K562 (cell line): ENCODE data around the gene MACROD2. TPM values are rescaled to one million over a fixed set of nuclear protein-coding genes. Genes with fewer than 3 reads are reported as not detected.

Experiments
- ATAC-seq: fragments of 200-7000 bp; cut with Tn5 transposase; 3 replicates; pipeline ENCODE4 v1.9.1; 2020; ENCODE audit warnings: moderate library complexity
- BruUV-seq: library from RNA; stranded (reverse); fragments of 400-500 nt; replicated peaks from 2 replicates; lab custom pipeline; 2021; lab: Mats Ljungman, UMichigan
- CTCF ChIA-PET: fragments of 300-600 bp; formaldehyde crosslinking; extraction: SDS; loops from one replicate; lab custom pipeline; 2021; ENCODE audit warnings: low intra/inter-chr PET ratio; lab: Yijun Ruan, JAX
- POLR2A ChIA-PET: fragments of 300-600, 350-650 bp; sonication (Branson Sonifier 250); formaldehyde crosslinking; extraction: SDS; loops from one replicate; lab custom pipeline; 2021; ENCODE audit warnings: antibody characterized with exemption, inconsistent platforms; lab: Yijun Ruan, JAX
- DNase-seq, 4 experiments: peaks; one replicate each; pipeline versions ENCODE4 v3.0.0 to v3.0.0-alpha.2; 2011 to 2018; ENCODE audit warnings: low spot score in 3 of 4, mixed read lengths in 3 of 4; ENCODE audit errors: extremely low read depth in 1 of 4
- FAIRE-seq: peaks from 2 replicates; lab custom pipeline; 2011; peaks lifted over from hg19 to GRCh38; lab: Jason Lieb, UNC
- H2AFZ ChIP-seq: 2 replicates; pipeline ENCODE4 v1.6.0; 2011; ENCODE audit warnings: low read depth, low read length, control low read depth, inconsistent platforms
- H3K27ac ChIP-seq: fragments of 200-600 bp; 3 replicates; pipeline ENCODE4 v1.8.0; 2011; ENCODE audit warnings: low read depth, mild to moderate bottlenecking, control low read depth, inconsistent platforms, low read length, moderate library complexity, mixed read lengths; ENCODE audit errors: extremely low read depth
- H3K27me3 ChIP-seq, 2 experiments: fragments of 300-600 bp in 1 of 2; 2 replicates in 1 of 2; 3 replicates in 1 of 2; pipeline versions ENCODE4 v1.6.0 to v1.8.0; 2011; ENCODE audit warnings: inconsistent platforms in 2 of 2, low read length in 2 of 2, mild to moderate bottlenecking in 1 of 2, mixed read lengths in 1 of 2, moderate library complexity in 1 of 2; ENCODE audit not compliant: control insufficient read depth in 2 of 2, insufficient read depth in 2 of 2
- H3K36me3 ChIP-seq: fragments of 300-600 bp; 3 replicates; pipeline ENCODE4 v1.8.0; 2011; ENCODE audit warnings: mild to moderate bottlenecking, low read length, inconsistent platforms; ENCODE audit not compliant: control insufficient read depth, insufficient read depth
- H3K4me1 ChIP-seq, 2 experiments: fragments of 200-600 bp in 1 of 2; replicated peaks in 1 of 2; 2 replicates in 1 of 2; 3 replicates in 1 of 2; pipeline versions ENCODE4 v1.5.1 to v1.8.0; 2011; ENCODE audit warnings: inconsistent platforms in 2 of 2, low read length in 2 of 2, mild to moderate bottlenecking in 1 of 2, mixed read lengths in 1 of 2, moderate library complexity in 1 of 2; ENCODE audit not compliant: control insufficient read depth in 2 of 2, insufficient read depth in 2 of 2
- H3K4me2 ChIP-seq: 2 replicates; pipeline ENCODE4 v1.6.1; 2011; ENCODE audit warnings: low read length, control low read depth, inconsistent platforms, mixed read lengths; ENCODE audit not compliant: insufficient read depth
- H3K4me3 ChIP-seq: fragments of 200-600 bp; sonication (generic), shearing (Covaris generic); 2 replicates; pipeline ENCODE4 v1.5.1; 2016; ENCODE audit warnings: control low read depth, inconsistent platforms
- H3K79me2 ChIP-seq: fragments of 200-600 bp; 3 replicates; pipeline ENCODE4 v1.8.0; 2011; ENCODE audit warnings: low read length, inconsistent platforms; ENCODE audit not compliant: control insufficient read depth, insufficient read depth
- H3K9ac ChIP-seq, 2 experiments: 2 replicates each; pipeline versions ENCODE4 v1.6.0 to v1.6.1; 2011; ENCODE audit warnings: low read depth in 2 of 2, low read length in 2 of 2, control low read depth in 1 of 2, inconsistent platforms in 1 of 2, mild to moderate bottlenecking in 1 of 2, mixed read lengths in 1 of 2; ENCODE audit not compliant: insufficient read depth in 1 of 2
- H3K9me1 ChIP-seq: one replicate; pipeline ENCODE4 v1.6.0; 2011; ENCODE audit warnings: inconsistent platforms, mild to moderate bottlenecking, low read length, moderate library complexity; ENCODE audit not compliant: control insufficient read depth, insufficient read depth
- H3K9me3 ChIP-seq: replicated peaks from 2 replicates; pipeline ENCODE4 v1.5.1; 2011; ENCODE audit warnings: low read depth, low read length, inconsistent platforms; ENCODE audit not compliant: control insufficient read depth, insufficient read depth
- H4K20me1 ChIP-seq: replicated peaks from 2 replicates; pipeline ENCODE4 v1.6.1; 2011; ENCODE audit warnings: low read length, inconsistent platforms, mixed read lengths; ENCODE audit not compliant: control insufficient read depth, insufficient read depth
- GATA2 ChIP-seq: sonication (generic); formaldehyde crosslinking; IDR thresholded peaks from 2 replicates; pipeline ENCODE4 v1.4.0; 2020; ENCODE audit warnings: mild to moderate bottlenecking, missing genetic modification reagents
- GTF2A2 ChIP-seq: IDR thresholded peaks from 2 replicates; pipeline ENCODE4 v1.6.1; 2016; ENCODE audit warnings: mild to moderate bottlenecking, missing genetic modification characterization, missing compliant biosample characterization
- HMG20B ChIP-seq: fragments of 250-450 bp; sonication (Bioruptor Pico); IDR thresholded peaks from 2 replicates; pipeline ENCODE4 v1.5.0; 2021; ENCODE audit warnings: mild to moderate bottlenecking
- MAZ ChIP-seq, 2 experiments: fragments of 450-650 bp in 1 of 2; sonication (generic) in 1 of 2; formaldehyde crosslinking; IDR thresholded peaks in 1 of 2; conservative IDR thresholded peaks in 1 of 2; 2 replicates each; pipeline versions ENCODE4 v1.4.0 to v1.5.0; 2020; ENCODE audit warnings: mild to moderate bottlenecking in 1 of 2, missing genetic modification reagents in 1 of 2
- NFXL1 ChIP-seq: fragments of 450-650 bp; formaldehyde crosslinking; IDR thresholded peaks from 2 replicates; pipeline ENCODE4 v1.4.0; 2021; ENCODE audit warnings: mild to moderate bottlenecking
- PML ChIP-seq: IDR thresholded peaks from 2 replicates; pipeline ENCODE4 v1.6.1; 2012; ENCODE audit warnings: low read length, inconsistent platforms
- SPI1 ChIP-seq: IDR thresholded peaks from 2 replicates; pipeline ENCODE4 v1.6.1; 2011; ENCODE audit warnings: low read depth, low read length, control low read depth, borderline replicate concordance
- ZKSCAN3 ChIP-seq: fragments of 250-450 bp; sonication (Bioruptor Pico); IDR thresholded peaks from 2 replicates; pipeline ENCODE4 v1.4.0; 2020
- ZNF24 ChIP-seq: fragments of 450-650 bp; IDR thresholded peaks from 2 replicates; pipeline ENCODE4 v1.6.1; 2016
- ZNF586 ChIP-seq: fragments of 450-650 bp; formaldehyde crosslinking; conservative IDR thresholded peaks from 2 replicates; pipeline ENCODE4 v1.4.0; 2020; ENCODE audit warnings: mild to moderate bottlenecking, moderate library complexity
- ZNF780A ChIP-seq: fragments of 250-450 bp; sonication (Bioruptor Pico); IDR thresholded peaks from 2 replicates; pipeline ENCODE4 v1.5.0; 2021; ENCODE audit warnings: mild to moderate bottlenecking
- WGBS: fragments of 100-300 bp; shearing (Covaris generic); methylation state at CpG from one replicate; pipeline ENCODE4 v1.1.6; 2016; ENCODE audit warnings: low coverage, mixed read lengths; ENCODE audit not compliant: insufficient coverage; ENCODE audit errors: missing lambda C conversion rate; 5-methylcytosine and 5-hydroxymethylcytosine counted together
- in situ Hi-C: fragments of 300-500 bp; cut with MboI; formaldehyde crosslinking; loops from 4 replicates; pipeline ENCODE4 v1.15.0; 2018; ENCODE audit warnings: inconsistent platforms, mixed read lengths
- intact Hi-C: fragments of 100-400 bp; cut with micrococcal nuclease; formaldehyde crosslinking; loops from 2 replicates; pipeline ENCODE4 v1.14.2; 2022
- polyA plus RNA-seq, 8 experiments: library from polyadenylated mRNA; depleted of rRNA in 4 of 8; stranded (reverse) in 5 of 8; unstranded in 3 of 8; fragments of >200 nt; fragmentation: Nextera tagmentation in 2 of 8; fragmentation: Illumina TruSeq in 1 of 8; extraction: Ambion mirVana in 2 of 8; extraction: Trizol in 1 of 8; gene quantifications; 2 replicates each; pipeline versions ENCODE4 v1.2.1 to v1.2.3, GENCODE V29; 2011 to 2014; ENCODE audit warnings: inconsistent platforms in 1 of 8, missing spikeins in 1 of 8
- total RNA-seq, 7 experiments: library from RNA; depleted of rRNA in 6 of 7; stranded (reverse); fragments of >200 nt in 6 of 7; fragmentation: Illumina TruSeq in 2 of 7; extraction: Trizol in 2 of 7; gene quantifications; 2 replicates each; pipeline versions ENCODE4 v1.2.1 to v1.2.3, GENCODE V29; 2011 to 2021; ENCODE audit warnings: low replicate concordance in 1 of 7
- TF ChIP-seq, protein P1 (sequence below): fragments of 450-650 bp; conservative IDR thresholded peaks from 2 replicates; pipeline ENCODE4 v1.6.1; 2016; ENCODE audit warnings: missing genetic modification characterization, low read depth, mild to moderate bottlenecking, control low read depth, missing compliant biosample characterization
- TF ChIP-seq, protein P2 (sequence below): fragments of 250-450 bp; sonication (Bioruptor Pico); IDR thresholded peaks from 2 replicates; pipeline ENCODE4 v1.4.0; 2020; ENCODE audit warnings: mild to moderate bottlenecking, moderate library complexity

The MACROD2 gene
- total and polyA plus RNA-seq, 9 of the 15 experiments (the other 6 are each of a cell fraction or from before 2014, with no cell fraction given): not detected

GRCh38 chr20:14757728-14758127, 762.4 kb downstream of the MACROD2 start:
- FAIRE-seq: no peak
- Histone ChIP-seq H3K4me2 (no peak overlapping the region), H3K9me3 (no peaks in the 10 kb centered on the region), H3K9ac (no peak overlapping the region), H3K79me2 (no peaks in the 10 kb centered on the region), H4K20me1 (no peaks in the 10 kb centered on the region), H3K36me3 (no peaks in the 10 kb centered on the region), H3K27me3 (no peaks in the 10 kb centered on the region), H3K4me1 (no peaks in the 10 kb centered on the region), H3K4me3 (no peak overlapping the region), H3K27ac (no peak overlapping the region), H2AFZ (no peak overlapping the region), H3K9me1 (no peaks in the 10 kb centered on the region)
- no TSS peak for BruUV-seq
- intact Hi-C loops: no loop called here
- DNase-seq: no peak
- POLR2A ChIA-PET: no interaction called here
- ATAC-seq: no peak
- TF ChIP-seq ZNF586 (CRISPR knock-in tag): no peak
- TF ChIP-seq, protein P1, sequence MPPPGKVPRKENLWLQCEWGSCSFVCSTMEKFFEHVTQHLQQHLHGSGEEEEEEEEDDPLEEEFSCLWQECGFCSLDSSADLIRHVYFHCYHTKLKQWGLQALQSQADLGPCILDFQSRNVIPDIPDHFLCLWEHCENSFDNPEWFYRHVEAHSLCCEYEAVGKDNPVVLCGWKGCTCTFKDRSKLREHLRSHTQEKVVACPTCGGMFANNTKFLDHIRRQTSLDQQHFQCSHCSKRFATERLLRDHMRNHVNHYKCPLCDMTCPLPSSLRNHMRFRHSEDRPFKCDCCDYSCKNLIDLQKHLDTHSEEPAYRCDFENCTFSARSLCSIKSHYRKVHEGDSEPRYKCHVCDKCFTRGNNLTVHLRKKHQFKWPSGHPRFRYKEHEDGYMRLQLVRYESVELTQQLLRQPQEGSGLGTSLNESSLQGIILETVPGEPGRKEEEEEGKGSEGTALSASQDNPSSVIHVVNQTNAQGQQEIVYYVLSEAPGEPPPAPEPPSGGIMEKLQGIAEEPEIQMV (tag): no peak
- TF ChIP-seq SPI1: no peak
- no peak for TF ChIP-seq ZNF24
- TF ChIP-seq NFXL1: no peak
- TF ChIP-seq PML: no peak
- no peak for TF ChIP-seq GATA2 (CRISPR knock-in tag)
- no peak for TF ChIP-seq HMG20B (CRISPR knock-in tag)
- TF ChIP-seq, protein P2, sequence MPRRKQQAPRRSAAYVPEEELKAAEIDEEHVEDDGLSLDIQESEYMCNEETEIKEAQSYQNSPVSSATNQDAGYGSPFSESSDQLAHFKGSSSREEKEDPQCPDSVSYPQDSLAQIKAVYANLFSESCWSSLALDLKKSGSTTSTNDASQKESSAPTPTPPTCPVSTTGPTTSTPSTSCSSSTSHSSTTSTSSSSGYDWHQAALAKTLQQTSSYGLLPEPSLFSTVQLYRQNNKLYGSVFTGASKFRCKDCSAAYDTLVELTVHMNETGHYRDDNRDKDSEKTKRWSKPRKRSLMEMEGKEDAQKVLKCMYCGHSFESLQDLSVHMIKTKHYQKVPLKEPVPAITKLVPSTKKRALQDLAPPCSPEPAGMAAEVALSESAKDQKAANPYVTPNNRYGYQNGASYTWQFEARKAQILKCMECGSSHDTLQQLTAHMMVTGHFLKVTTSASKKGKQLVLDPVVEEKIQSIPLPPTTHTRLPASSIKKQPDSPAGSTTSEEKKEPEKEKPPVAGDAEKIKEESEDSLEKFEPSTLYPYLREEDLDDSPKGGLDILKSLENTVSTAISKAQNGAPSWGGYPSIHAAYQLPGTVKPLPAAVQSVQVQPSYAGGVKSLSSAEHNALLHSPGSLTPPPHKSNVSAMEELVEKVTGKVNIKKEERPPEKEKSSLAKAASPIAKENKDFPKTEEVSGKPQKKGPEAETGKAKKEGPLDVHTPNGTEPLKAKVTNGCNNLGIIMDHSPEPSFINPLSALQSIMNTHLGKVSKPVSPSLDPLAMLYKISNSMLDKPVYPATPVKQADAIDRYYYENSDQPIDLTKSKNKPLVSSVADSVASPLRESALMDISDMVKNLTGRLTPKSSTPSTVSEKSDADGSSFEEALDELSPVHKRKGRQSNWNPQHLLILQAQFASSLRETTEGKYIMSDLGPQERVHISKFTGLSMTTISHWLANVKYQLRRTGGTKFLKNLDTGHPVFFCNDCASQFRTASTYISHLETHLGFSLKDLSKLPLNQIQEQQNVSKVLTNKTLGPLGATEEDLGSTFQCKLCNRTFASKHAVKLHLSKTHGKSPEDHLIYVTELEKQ (CRISPR knock-in tag): no peak
- no peak for TF ChIP-seq MAZ (CRISPR knock-in tag; conservative IDR thresholded peaks at IDR 0.05 in 1 of 2, IDR thresholded peaks at IDR 0.05 in 1 of 2)
- no peak for TF ChIP-seq ZNF780A
- TF ChIP-seq ZKSCAN3: no peak
- no peak for TF ChIP-seq GTF2A2 (tag)
- CTCF ChIA-PET: no interaction called here
- 0% methylated on average over 8 of the region's 12 CpGs for WGBS
- in situ Hi-C loops: no loop called here
